ENCODE results near the gene BCAS3. TPM values are rescaled to one million over a fixed set of nuclear protein-coding genes. Genes with fewer than 3 reads are reported as not detected.

Gene BCAS3
- polyA plus RNA-seq, 1 donor from 2014 or later, result 21.6 TPM

DNA sequence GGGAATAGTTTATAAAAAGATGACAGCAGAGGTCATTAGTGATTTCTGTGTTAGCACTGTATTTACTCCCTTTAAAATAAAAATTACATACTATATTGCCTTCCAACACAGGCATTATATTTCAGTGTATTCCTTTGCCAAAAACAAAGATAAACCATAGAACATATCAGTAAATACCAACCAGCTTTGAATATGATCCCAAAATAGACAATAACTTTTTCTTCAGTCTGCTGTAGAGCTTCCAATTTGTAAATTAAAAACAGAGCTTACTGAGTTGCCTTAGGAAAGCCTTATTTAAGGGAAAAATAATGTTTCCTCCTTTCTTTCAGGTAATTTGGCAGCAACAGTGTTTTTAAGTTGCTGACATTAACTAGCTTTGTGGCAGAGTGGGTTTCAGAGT is 369.9 kb downstream of the BCAS3 start:
- Histone ChIP-seq H3K4me3 (ENCODE audit: low read length) (no peak overlapping the region), H3K9ac (ENCODE audit: low read length) (no peak overlapping the region), H3K9me2 (ENCODE audit: insufficient read depth, low read length) (no peaks in the 10 kb centered on the region), H3K9me3 (ENCODE audit: low read length) (no peaks in the 10 kb centered on the region), H3K27ac (ENCODE audit: low read length) (no peak overlapping the region), H3F3A (ENCODE audit: insufficient read depth, low read length, poor library complexity, severe bottlenecking) (no peaks in the 10 kb centered on the region), H3K36me3 (ENCODE audit: insufficient read depth, low read length) (no peaks in the 10 kb centered on the region), H3K27me3 (ENCODE audit: insufficient read depth, low read depth, low read length) (no peaks in the 10 kb centered on the region), H2AFZ (ENCODE audit: low read depth, low read length) (no peak overlapping the region), H3K4me2 (ENCODE audit: low read length) (no peak overlapping the region), H3K79me2 (replicated peaks; ENCODE audit: insufficient read depth, low read length) (no peaks in the 10 kb centered on the region), H4K20me1 (ENCODE audit: insufficient read depth) (no peaks in the 10 kb centered on the region)
- TF ChIP-seq, protein P1, sequence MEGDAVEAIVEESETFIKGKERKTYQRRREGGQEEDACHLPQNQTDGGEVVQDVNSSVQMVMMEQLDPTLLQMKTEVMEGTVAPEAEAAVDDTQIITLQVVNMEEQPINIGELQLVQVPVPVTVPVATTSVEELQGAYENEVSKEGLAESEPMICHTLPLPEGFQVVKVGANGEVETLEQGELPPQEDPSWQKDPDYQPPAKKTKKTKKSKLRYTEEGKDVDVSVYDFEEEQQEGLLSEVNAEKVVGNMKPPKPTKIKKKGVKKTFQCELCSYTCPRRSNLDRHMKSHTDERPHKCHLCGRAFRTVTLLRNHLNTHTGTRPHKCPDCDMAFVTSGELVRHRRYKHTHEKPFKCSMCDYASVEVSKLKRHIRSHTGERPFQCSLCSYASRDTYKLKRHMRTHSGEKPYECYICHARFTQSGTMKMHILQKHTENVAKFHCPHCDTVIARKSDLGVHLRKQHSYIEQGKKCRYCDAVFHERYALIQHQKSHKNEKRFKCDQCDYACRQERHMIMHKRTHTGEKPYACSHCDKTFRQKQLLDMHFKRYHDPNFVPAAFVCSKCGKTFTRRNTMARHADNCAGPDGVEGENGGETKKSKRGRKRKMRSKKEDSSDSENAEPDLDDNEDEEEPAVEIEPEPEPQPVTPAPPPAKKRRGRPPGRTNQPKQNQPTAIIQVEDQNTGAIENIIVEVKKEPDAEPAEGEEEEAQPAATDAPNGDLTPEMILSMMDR (IDR thresholded peaks at IDR 0.05; ENCODE audit: poor library complexity, severe bottlenecking), result no peak
- TF ChIP-seq TAF1 (IDR thresholded peaks at IDR 0.05; ENCODE audit: low read depth), result no peak
- TF ChIP-seq MXI1 (conservative IDR thresholded peaks at IDR 0.05; ENCODE audit: poor library complexity, severe bottlenecking), result no peak

DNA sequence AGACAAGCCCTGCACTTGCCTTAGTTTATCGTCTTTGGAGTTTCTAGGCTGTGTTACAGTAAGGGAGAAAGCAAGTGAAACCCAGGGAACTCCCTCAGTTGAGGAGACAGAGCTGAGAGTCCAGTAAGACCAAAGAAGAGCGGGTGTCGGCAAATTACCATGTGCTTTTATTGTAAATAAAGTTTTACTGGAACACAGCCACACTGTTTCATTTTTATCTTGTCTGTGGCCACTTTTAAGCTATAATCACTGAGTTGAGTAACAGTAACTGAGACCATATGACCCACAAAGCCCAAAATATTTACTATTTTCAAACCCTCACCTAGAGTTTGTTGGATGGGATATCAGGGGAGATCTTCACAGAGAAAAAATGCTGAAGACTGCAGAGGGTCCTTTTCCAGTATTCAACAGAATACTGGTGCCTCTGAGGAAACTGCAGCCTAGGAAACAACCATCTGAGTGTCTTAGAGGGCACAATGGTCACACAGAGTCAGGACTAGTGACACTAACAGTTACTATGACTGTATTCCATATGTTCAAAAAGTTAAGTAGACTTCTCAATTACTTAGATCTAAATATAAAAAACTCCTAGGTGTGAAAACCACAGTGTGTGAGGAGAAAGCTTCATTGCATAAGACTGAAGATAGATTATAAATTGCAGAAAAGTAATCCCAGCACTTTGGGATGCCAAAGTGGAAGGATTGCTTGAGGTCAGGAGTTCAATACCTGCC is 370.9 kb downstream of the BCAS3 start:
- H3F3A ChIP-seq (ENCODE audit: insufficient read depth, low read length, poor library complexity, severe bottlenecking), result no peaks in the 10 kb centered on the region
- H4K20me1 ChIP-seq (ENCODE audit: insufficient read depth), result no peaks in the 10 kb centered on the region
- TF ChIP-seq TAF1 (IDR thresholded peaks at IDR 0.05; ENCODE audit: low read depth) (no peak), POLR2AphosphoS5 (IDR thresholded peaks at IDR 0.05) (no peak), MXI1 (conservative IDR thresholded peaks at IDR 0.05; ENCODE audit: poor library complexity, severe bottlenecking) (no peak)
- H3K27me3 ChIP-seq (ENCODE audit: insufficient read depth, low read depth, low read length), result no peaks in the 10 kb centered on the region
- H3K9me2 ChIP-seq (ENCODE audit: insufficient read depth, low read length), result no peaks in the 10 kb centered on the region
- H3K9ac ChIP-seq (ENCODE audit: low read length), result no peak overlapping the region
- no peak overlapping the region for H3K27ac ChIP-seq (ENCODE audit: low read length)
- no peak overlapping the region for H3K4me3 ChIP-seq (ENCODE audit: low read length)
- no peak overlapping the region for H2AFZ ChIP-seq (ENCODE audit: low read depth, low read length)
- H3K4me2 ChIP-seq (ENCODE audit: low read length), result no peak overlapping the region
- H3K36me3 ChIP-seq (ENCODE audit: insufficient read depth, low read length), result no peaks in the 10 kb centered on the region
- no peaks in the 10 kb centered on the region for H3K79me2 ChIP-seq (replicated peaks; ENCODE audit: insufficient read depth, low read length)
- H3K9me3 ChIP-seq (ENCODE audit: low read length), result no peaks in the 10 kb centered on the region

DNA sequence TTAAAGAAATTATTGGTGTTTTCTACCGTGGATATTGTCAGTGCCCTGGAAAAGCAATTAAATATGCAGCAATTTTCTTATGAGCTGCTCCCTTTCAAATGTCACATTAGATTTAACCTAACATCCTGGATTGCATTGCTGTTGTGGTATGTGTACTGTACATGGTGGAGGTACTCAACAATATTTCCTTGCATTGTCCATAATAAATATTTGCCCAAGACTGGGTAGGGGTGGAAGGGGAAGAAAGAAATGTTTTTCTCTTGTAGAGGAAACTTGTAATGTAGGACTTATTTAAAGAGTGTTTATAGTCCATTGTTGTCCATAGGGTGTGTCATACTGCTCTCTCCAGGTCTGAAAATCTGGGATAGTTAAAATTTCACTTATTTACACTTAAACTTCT is 375.8 kb downstream of the BCAS3 start:
- Histone ChIP-seq H3K9ac (ENCODE audit: low read length) (no peak overlapping the region), H3K9me2 (ENCODE audit: insufficient read depth, low read length) (no peaks in the 10 kb centered on the region), H3K27ac (ENCODE audit: low read length) (no peak overlapping the region), H3F3A (ENCODE audit: insufficient read depth, low read length, poor library complexity, severe bottlenecking) (no peaks in the 10 kb centered on the region), H2AFZ (ENCODE audit: low read depth, low read length) (no peak overlapping the region), H4K20me1 (ENCODE audit: insufficient read depth) (no peaks in the 10 kb centered on the region), H3K27me3 (ENCODE audit: insufficient read depth, low read depth, low read length) (no peaks in the 10 kb centered on the region), H3K4me2 (ENCODE audit: low read length) (no peak overlapping the region), H3K4me3 (ENCODE audit: low read length) (no peak overlapping the region), H3K36me3 (ENCODE audit: insufficient read depth, low read length) (no peaks in the 10 kb centered on the region), H3K9me3 (ENCODE audit: low read length) (no peaks in the 10 kb centered on the region), H3K79me2 (replicated peaks; ENCODE audit: insufficient read depth, low read length) (no peaks in the 10 kb centered on the region)
- TF ChIP-seq, protein P2, sequence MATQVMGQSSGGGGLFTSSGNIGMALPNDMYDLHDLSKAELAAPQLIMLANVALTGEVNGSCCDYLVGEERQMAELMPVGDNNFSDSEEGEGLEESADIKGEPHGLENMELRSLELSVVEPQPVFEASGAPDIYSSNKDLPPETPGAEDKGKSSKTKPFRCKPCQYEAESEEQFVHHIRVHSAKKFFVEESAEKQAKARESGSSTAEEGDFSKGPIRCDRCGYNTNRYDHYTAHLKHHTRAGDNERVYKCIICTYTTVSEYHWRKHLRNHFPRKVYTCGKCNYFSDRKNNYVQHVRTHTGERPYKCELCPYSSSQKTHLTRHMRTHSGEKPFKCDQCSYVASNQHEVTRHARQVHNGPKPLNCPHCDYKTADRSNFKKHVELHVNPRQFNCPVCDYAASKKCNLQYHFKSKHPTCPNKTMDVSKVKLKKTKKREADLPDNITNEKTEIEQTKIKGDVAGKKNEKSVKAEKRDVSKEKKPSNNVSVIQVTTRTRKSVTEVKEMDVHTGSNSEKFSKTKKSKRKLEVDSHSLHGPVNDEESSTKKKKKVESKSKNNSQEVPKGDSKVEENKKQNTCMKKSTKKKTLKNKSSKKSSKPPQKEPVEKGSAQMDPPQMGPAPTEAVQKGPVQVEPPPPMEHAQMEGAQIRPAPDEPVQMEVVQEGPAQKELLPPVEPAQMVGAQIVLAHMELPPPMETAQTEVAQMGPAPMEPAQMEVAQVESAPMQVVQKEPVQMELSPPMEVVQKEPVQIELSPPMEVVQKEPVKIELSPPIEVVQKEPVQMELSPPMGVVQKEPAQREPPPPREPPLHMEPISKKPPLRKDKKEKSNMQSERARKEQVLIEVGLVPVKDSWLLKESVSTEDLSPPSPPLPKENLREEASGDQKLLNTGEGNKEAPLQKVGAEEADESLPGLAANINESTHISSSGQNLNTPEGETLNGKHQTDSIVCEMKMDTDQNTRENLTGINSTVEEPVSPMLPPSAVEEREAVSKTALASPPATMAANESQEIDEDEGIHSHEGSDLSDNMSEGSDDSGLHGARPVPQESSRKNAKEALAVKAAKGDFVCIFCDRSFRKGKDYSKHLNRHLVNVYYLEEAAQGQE (IDR thresholded peaks at IDR 0.05; ENCODE audit: borderline replicate concordance), result no peak
- TF ChIP-seq RAD21 (conservative IDR thresholded peaks at IDR 0.05) (no peak), POLR2AphosphoS5 (IDR thresholded peaks at IDR 0.05) (no peak), MXI1 (conservative IDR thresholded peaks at IDR 0.05; ENCODE audit: poor library complexity, severe bottlenecking) (no peak), TAF1 (IDR thresholded peaks at IDR 0.05; ENCODE audit: low read depth) (no peak), EP300 (conservative IDR thresholded peaks at IDR 0.05; ENCODE audit: poor library complexity, severe bottlenecking) (no peak), SMC3 (conservative IDR thresholded peaks at IDR 0.05; ENCODE audit: poor library complexity) (no peak), EZH2 (IDR thresholded peaks at IDR 0.05; ENCODE audit: borderline replicate concordance, insufficient read depth, low read length, poor library complexity, severe bottlenecking) (no peak)
- TF ChIP-seq, protein P1 (IDR thresholded peaks at IDR 0.05; ENCODE audit: poor library complexity, severe bottlenecking), result no peak
